NCI-H1436 treated with DMSO at 0.1 percent for 48 hours (cell line): ENCODE data around the gene GPR156.
"Not testable (repeated sequence)": the region's sequence is repeated elsewhere in the genome, so short reads cannot be mapped to it uniquely, and the experiment has no call there.

Experiments
- DNase-seq: peaks from one replicate; lab custom pipeline; 2025; lab: John Stamatoyannopoulos, UW

The GPR156 gene

DNA sequence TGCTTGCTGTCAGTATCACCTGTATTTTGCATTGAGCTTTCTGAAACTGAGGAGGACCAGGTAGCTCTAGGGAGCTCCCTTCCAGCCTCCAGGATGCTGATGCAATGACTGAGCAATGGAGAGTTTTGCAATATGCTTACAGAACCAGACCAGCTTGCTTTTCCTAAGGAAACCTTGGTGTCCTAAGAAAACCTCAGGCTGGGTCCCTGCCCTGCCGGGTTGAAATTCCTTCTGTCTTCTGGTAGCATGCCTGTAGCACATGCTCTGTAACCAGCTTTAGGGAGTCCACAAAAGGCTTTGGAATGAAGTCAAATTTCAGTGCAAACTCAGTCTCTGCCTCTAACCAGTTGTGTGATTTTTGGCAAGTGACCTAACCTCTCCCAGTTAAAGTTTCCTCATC is 125.0 kb downstream of the GPR156 start:
- no peak for DNase-seq

DNA sequence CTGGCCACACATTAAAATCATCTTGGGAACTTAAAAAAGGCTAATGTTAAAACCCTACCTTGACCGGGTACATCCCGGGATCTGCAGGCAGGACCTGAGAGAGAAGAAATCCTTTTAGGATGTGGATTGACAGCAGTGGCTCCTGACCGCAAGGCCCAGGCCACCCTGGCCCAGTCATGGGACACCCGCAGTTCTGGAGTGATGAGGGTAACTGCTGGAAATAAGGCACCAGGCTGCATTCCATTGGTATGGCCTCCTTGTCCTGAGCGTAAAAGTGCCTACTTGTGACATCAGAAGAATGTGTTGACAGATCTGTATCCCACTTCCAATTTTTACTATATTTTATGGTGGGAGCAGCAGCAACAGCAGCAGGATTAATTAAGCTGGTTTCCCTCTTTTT is 127.3 kb downstream of the GPR156 start:
- DNase-seq = no peak

DNA sequence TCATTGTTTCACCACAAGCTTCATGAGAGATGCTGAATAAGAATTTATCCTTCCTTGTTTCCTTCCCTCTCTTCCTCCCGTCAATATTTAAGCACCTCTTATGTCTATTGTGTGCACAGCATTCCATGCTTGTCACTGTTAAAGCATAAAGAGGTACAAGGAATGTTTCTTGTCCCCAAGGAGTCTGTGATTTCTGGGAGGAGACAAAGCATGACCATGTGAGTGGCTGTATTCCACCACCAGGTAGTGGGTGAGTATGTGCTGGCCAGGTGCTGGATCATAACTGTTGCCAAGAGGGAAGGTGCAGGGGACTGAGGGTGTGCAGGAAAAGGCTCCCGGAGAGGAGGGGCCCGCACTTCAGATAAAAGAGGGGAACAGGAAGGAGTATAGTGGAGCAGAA is 127.9 kb downstream of the GPR156 start:
- no peak for DNase-seq

DNA sequence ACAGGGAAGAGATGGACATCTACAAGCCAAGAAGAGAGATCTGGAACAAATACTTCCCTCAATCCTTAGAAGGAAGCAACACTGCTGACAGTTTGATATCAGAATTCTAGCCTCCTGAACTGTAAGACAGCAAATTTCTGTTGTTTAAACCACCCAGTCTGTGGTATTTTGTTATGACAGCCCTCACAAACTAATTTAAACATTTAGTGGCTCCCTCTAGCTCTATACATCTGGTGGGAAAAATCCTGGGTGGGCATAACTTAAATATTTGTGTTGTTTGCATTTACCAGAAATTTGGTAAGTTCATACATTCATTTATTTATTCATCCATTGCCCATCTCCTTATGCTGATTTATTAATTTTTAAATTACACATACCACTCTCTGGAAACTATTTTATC is 128.3 kb downstream of the GPR156 start:
- no peak for DNase-seq

DNA sequence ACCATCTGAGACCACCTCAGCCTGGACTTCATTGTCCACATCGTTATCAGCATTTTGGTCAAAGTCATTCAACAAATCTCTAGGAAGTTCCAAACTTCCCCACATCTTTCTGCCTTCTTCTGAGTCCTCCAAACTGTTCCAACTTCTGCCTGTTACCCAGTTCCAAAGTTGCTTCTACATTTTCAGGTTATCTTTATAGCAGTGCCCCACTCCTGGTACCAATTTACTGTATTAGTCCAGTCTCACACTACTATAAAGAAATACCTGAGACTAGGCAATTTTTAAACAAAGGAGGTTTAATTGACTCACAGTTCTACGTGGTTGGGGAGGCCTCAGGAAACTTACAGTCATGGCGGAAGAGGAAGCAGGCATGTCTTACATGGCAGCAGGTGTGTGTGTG is 129.3 kb downstream of the GPR156 start:
- not testable (repeated sequence) for DNase-seq

DNA sequence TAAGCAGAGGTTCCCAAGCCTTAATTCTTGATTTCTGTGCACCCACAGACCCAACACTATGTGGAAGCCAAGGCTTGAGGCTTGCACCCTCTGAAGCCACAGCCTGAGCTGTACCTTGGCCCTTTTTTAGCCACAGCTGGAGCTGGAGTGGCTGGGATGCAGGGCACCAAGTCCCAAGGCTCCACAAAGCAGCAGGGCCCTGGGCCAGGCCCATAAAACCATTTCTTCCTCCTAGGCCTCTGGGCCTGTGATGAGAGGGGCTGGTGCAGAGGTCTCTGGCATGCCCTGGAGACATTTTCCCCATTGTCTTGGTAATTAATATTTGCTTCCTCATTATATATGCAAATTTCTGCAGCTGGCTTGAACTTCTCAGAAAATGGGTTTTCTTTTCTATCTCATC is 129.9 kb downstream of the GPR156 start:
- DNase-seq = no peak

DNA sequence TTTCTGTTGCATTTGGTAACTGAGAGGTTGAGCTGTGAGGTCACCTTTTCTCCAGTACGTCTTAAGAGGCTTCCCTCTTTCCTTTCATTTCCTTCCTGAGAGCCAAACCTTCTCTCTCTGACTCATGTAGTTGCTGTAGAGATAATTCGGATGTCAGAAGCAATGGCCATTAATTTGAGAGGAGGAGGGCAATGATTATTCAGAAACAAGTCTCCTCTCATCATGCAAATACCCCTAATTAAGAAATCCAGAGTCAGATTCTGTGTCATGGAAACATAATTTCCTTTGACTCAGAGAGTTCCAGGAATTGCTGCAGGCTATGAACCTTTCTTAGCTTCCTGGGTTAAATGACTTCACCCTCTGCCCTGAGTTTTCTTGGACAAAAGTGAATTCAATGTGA is 131.7 kb downstream of the GPR156 start:
- DNase-seq = no peak

DNA sequence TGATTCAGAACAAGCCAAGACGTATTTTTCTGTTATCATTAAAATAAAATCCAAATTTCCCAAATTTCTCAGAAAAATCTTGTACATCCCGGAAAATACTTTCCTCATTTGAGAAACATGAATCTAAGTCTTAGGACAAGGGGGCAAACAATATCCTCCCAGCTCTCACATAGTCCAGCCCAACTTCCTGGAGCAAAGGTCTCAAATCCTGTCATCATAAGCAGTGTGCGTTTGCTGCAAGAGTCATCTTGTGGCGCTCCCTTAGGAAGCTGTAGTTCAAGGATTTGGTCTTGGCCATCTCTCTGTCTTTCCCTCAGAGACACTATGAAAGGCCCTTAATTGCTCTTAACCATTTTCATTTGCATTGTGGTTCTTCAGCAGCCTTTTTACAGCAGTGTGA is 133.2 kb downstream of the GPR156 start:
- no peak for DNase-seq

DNA sequence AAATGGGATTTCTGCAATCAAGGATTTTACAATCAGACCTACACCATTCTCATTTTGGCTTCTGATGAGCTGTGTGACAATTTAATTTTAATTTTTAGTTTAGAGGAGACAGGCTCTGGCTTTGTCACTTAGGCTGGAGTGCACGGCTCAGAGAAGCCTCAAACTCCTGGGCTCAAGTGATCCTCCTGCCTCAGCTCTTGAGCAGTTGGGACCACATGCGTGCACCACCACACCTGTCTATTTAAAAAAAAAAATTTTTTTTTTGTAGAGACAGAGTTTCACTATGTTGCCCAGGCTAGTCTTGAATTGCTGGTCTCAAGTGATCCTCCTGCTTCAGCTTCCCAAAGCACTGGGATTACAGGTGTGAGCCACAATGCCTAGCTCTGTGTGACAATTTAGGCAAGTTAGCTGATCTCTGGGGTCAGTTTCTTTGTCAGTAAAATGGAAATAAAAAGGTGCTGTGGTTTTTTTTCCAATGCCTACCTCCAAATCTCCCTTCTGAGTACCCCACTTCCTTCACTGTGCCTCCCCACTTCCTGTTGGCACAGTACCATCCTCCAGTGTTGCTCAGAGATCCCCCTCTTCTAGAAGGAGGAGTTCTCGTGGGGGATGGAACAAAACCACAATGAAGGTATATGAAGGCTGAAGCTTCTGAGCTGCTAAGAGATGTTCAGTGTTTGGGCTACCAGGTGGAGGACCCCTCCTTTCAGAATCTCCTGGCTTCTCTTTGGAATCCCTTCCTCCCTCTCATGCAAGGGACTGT is 136.7 kb downstream of the GPR156 start:
- no peak for DNase-seq

DNA sequence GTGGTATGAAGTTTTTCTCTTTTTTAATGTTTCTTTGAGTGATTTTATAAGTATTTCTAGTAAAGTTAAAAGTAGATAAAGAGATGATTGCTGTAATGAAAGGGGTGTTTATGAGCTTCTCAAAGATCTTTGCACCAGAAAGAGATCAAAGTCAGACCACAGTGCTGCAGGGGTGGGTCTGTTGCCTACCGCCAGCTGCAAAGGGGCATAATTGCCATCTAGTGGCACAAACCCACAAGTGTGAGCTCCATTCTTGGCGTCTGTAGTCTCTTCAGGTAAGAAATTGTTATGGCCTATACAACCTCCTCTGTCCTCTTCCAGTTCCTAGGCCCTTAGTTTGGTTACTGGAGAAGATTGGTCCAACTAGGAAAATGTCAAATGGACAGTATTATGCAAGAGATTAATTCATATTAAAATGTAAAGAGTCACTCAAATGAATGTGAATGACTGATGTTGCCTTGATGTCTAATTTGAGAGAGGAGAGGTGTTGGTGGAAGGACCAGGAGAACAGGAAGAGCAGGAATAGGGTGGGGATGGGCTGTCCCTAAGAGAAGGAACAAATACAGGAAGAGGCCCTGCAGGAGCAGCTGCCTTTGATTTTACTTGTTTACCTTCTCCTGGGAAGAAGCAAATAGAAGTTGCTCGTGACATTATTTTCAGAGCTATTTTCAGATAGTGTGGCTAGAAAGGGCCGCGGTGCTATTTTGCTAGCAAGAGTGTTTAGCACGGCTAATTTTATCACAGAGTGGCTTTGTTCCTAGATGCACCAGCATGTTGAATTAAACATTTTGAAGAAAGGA is 137.8 kb downstream of the GPR156 start:
- DNase-seq = no peak

DNA sequence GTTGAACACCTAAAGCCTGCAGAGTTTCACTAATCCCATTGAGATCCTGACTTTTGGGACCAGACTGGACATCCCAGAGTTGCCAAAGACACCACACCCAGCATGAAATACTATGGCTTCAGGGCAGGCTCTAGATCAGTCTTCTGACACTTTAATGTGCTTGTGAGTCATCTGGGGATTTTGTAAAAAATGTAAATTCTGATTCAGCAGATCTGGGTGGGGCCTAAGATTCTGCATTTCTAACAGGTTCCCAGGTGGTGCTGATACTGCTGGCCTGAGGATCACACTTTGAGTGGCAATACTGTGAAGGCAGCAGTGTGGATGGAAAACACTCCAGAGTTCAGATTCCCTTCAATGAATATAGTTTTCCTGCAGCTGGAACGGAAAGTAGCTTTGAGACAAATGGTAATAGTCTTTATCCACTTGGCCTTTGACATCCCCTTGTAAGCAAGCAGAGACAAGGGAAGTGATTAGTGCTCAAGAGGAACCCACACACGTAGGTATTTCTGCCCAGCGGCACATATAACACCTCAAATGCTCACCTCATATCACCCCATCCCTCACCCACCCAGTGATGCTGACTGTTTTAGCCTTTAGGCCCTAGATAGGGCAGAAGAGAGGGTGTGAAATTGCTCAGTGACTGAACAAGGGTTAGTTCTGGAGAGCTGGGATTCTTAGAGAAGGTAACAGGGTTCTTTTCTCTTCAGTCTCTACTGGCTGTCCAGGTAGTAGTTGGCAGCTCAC is 139.3 kb downstream of the GPR156 start:
- DNase-seq = no peak

DNA sequence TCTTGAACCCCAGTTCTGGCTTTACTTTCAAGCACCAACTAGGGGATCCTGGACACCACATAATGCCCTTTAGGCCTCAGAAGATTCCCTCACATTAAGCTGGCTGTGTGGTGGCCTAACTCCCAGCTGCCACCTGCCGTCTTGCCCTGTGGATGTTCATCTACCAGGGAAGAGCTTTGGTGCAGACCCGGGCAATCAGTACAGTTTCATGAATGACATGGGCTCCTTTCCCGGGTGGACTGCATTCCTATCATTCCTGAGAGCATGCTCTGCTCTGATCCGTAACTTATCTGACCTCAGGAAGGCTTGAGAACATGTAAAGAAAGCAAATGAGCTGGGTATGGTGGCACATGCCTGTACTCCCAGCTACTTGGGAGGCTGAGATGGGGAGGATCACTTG is 140.8 kb downstream of the GPR156 start:
- DNase-seq = no peak

DNA sequence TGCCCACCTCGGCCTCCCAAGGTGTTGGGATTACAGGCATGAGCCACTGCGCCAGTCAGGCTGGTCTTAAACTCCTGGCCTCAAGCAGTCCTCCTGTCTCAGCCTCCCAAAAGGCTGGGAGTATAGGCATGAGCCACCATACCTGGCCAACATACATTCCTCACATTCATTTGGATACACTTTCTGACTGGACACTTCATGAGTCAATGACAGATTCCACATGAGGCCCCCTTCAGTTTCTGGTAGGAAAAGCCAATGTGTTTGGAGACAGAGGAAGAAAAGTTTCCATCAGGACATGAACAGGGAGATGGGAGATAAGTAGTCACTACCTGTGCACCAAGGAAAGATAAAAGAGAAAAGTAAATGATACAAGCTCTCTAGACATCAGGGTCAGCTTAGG is 141.3 kb downstream of the GPR156 start:
- no peak for DNase-seq

DNA sequence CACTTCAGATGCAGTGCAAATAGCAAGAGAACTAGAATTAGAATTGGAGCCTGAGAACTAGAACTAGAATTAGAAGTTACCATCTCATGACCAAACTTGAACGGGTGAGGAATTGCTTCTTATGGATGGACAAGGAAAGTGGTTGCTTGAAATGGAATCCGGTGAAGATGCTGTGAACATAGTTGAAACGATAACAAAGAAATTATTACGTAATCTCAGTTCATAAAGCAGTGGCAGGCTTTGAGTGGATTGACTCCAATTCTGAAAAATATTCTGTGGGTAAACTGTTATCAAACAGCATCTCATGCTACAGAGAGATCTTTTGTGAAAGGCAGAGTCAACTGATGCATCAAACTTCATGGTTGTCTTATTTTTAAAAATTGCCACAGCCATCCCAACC is 142.8 kb downstream of the GPR156 start:
- DNase-seq = no peak

DNA sequence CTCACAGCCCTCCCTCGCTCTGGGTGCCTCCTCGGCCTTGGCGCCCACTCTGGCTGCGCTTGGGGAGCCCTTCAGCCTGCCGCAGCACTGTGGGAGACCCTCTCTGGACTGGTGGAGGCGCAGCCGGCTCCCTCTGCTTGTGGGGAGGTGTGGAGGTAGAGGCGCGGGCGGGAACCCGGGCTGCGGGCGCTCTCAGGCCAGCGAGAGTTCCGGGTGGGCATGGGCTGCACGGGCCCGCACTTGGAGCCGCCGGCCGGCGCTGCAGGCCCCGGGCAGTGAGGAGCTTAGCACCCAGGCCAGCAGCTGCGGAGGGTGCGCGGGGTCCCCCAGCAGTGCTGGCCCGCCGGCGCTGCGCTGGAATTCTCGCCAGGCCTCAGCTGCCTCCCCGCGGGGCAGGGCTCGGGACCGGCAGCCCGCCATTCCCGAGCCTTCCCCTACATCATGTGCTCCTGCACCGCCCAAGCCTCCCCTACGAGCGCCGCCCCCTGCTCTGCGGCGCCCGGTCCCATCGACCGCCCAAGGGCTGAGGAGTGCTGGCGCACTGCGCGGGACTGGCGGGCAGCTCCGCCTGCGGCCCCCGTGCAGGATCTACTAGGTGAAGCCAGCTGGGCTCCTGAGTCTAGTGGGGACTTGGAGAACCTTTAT is 144.8 kb downstream of the GPR156 start:
- no peak for DNase-seq

DNA sequence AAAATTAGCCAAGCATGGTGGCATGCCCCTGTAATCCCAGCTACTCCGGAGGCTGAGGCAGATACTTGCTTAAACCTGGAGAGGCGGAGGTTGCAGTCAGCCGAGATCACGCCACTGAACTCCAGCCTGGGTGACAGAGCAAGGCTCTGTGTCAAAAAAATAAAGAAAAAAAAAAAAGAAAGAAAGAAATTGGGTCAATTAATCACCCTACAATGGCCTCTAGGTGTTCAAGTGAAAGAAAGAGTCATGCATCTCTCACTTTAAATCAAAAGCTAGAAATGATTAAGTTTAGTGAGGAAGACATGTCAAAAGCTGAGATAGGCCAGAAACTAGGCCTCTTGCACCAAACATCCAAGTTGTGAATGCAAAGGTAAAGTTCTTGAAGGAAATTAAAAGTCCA is 145.9 kb downstream of the GPR156 start:
- DNase-seq = no peak

DNA sequence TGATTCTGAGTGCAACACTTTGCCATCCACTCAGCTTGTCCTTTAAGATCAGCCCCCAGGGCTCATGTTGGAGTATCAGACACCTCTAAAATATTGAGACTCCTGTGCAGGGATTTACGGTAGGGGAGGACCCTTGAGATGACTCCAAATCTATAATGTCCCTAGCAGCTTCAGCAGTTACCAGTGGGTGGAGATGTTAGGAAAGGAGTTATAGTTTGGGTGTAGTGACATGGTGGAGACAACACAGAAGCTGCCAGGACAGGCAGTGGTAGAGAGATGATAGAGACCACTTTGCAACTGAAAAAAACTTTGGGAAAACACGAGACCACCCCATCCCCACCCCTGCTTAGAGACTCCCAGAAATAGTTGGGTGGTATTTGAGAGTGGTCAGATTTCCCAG is 147.5 kb downstream of the GPR156 start:
- no peak for DNase-seq

DNA sequence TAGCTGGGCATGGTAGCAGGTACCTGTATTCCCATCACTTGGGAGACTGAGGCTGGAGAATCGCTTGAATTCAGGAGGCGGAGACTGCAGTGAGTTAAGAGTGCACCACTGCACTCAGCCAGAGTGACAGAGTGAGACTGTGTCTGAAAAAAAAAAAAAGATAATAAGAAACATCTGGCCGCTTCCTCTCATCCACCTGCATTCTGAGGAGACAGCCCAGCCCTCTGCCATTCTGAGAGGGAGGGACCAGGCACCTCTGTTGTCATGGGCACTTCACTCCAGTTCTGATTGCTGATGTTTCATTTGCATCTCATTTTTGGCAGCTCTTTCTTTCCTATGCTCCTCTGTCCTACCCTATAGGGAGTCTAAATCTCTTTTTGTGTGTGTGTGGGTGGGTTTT is 154.4 kb downstream of the GPR156 start:
- DNase-seq = no peak

DNA sequence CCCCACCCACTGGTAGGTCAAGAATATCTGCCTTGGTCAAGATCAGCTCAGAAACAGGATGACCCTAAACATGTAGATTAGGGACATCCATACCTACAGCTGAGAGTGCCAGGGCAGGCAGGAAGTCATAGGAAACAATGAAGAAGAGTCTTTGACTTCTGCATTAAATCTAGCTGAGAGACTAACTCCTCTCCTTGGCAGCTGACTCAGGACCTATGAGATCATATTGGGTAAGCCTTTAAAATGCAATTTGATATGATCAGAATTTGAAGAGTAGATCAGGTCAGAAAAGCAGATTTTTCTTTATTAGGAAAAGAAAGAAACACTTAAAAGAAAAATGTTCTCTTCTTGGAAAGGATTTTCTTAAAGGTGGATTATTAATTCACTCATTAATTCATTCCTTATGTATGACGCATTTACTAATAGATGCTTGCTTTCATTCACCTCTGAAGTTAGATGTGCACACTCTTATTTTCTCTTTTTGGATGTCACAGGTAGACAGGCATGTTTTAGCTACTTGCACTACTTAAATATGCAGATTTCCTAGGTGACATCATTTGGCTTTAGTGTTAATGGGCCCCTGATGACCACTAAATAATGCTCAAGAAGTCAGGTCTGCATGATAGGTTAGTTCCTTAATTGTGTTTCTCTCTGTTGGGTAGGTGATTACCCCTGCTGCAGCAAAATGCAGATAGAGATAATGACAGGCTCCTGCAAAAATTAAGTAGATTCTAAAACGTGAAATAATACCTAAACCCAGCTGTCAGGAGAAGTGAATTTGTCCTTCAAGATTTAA is 155.1 kb downstream of the GPR156 start:
- no peak for DNase-seq

DNA sequence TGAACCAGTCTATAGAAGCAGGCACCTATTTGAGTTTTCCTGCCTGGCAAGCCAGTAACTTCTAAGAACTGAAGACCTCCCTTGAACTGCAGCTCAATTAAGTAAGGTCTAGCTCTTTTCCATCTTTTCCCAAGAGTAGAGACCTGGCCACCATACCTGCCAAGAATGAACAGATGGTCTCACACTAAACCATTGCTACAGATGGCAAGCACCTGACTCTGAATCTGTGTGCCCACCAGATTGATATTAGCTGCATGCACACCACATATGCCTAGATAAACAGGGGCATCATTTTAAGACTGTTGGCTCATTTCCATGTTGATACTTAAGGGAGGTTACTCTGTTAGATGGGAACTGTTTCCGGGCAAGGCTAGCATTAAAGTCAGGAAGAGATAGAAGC is 156.0 kb downstream of the GPR156 start:
- no peak for DNase-seq

DNA sequence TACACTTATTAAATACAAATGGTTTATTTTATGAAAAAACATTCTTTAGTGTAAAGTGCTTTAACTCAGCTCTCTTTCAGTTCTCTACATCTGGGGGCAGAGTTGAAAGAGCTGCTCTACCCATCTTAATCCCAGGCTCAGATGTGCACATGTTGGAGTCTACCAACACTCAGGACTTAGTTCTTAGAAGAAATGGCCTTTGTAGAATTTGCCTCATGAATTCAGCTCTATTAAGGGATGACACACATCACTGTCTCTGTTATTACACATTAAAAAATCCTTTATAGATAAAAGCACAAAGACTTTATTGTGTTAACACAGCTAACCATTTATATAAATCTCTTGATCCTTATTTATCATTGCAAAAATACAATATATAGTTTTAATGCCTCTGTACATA is 159.0 kb downstream of the GPR156 start:
- DNase-seq = no peak
